H9 (cell line): Measurements from ENCODE around the gene AMY1A. TPM values are rescaled to one million over a fixed set of nuclear protein-coding genes. Genes with fewer than 3 reads are reported as not detected.
"Not testable (repeated sequence)": the region's sequence is repeated elsewhere in the genome, so short reads cannot be mapped to it uniquely, and the experiment has no call there.

Experiments
- DNase-seq: peaks from one replicate; pipeline ENCODE4 v3.0.0-alpha.2; 2017
- H2AFZ ChIP-seq: one replicate; pipeline ENCODE4 v1.6.1; 2013; ENCODE audit warnings: mild to moderate bottlenecking, low read length, control low read depth, moderate library complexity
- H2AK5ac ChIP-seq: 2 replicates; pipeline ENCODE4 v1.6.1; 2013; ENCODE audit warnings: low read length, control low read depth, mixed read lengths; ENCODE audit not compliant: insufficient read length
- H2BK120ac ChIP-seq: one replicate; pipeline ENCODE4 v1.6.1; 2013; ENCODE audit warnings: low read depth, mild to moderate bottlenecking, low read length, control low read depth, inconsistent platforms; ENCODE audit not compliant: poor library complexity, severe bottlenecking
- H2BK12ac ChIP-seq: 2 replicates; pipeline ENCODE4 v1.6.1; 2013; ENCODE audit warnings: low read length, control low read depth, mixed read lengths, low read depth; ENCODE audit not compliant: insufficient read length
- H2BK15ac ChIP-seq: 2 replicates; pipeline ENCODE4 v1.6.1; 2013; ENCODE audit warnings: low read depth, low read length, control low read depth
- H2BK20ac ChIP-seq: one replicate; pipeline ENCODE4 v1.6.1; 2013; ENCODE audit warnings: low read depth, mild to moderate bottlenecking, low read length, control low read depth, inconsistent platforms; ENCODE audit not compliant: poor library complexity, severe bottlenecking
- H2BK5ac ChIP-seq: 2 replicates; pipeline ENCODE4 v1.6.1; 2013; ENCODE audit warnings: low read length, control low read depth, mixed read lengths; ENCODE audit not compliant: insufficient read length
- H3K14ac ChIP-seq: 2 replicates; pipeline ENCODE4 v1.6.1; 2013; ENCODE audit warnings: low read length, control low read depth; ENCODE audit not compliant: insufficient read depth
- H3K18ac ChIP-seq: 2 replicates; pipeline ENCODE4 v1.6.1; 2013; ENCODE audit warnings: low read depth, mild to moderate bottlenecking, mixed read lengths, low read length, control low read depth; ENCODE audit not compliant: insufficient read length
- H3K23ac ChIP-seq: 2 replicates; pipeline ENCODE4 v1.6.1; 2013; ENCODE audit warnings: low read length, control low read depth, mixed read lengths, low read depth; ENCODE audit not compliant: insufficient read length
- H3K23me2 ChIP-seq: 2 replicates; pipeline ENCODE4 v1.6.1; 2013; ENCODE audit warnings: low read depth, mild to moderate bottlenecking, mixed read lengths, low read length, control low read depth; ENCODE audit not compliant: insufficient read length, poor library complexity, severe bottlenecking
- H3K27ac ChIP-seq: 2 replicates; pipeline ENCODE4 v1.5.1; 2013; ENCODE audit warnings: low read length, control low read depth, mixed read lengths, low read depth; ENCODE audit not compliant: insufficient read length
- H3K27me3 ChIP-seq: 2 replicates; pipeline ENCODE4 v1.6.1; 2013; ENCODE audit warnings: low read length, control low read depth, inconsistent platforms; ENCODE audit not compliant: insufficient read depth
- H3K4ac ChIP-seq: 2 replicates; pipeline ENCODE4 v1.6.1; 2013; ENCODE audit warnings: low read depth, mild to moderate bottlenecking, control low read depth, inconsistent platforms, low read length, moderate library complexity
- H3K4me1 ChIP-seq: 2 replicates; pipeline ENCODE4 v1.6.1; 2013; ENCODE audit warnings: low read length, control low read depth, inconsistent platforms; ENCODE audit not compliant: insufficient read depth
- H3K4me2 ChIP-seq: 2 replicates; pipeline ENCODE4 v1.6.1; 2013; ENCODE audit warnings: low read length, control low read depth, mixed read lengths; ENCODE audit not compliant: insufficient read length, insufficient read depth
- H3K56ac ChIP-seq: 2 replicates; pipeline ENCODE4 v1.6.1; 2013; ENCODE audit warnings: low read depth, mild to moderate bottlenecking, mixed read lengths, low read length, control low read depth; ENCODE audit not compliant: insufficient read length
- H3K79me1 ChIP-seq: 2 replicates; pipeline ENCODE4 v1.6.1; 2013; ENCODE audit warnings: low read depth, mild to moderate bottlenecking, moderate library complexity, low read length, control low read depth, inconsistent platforms; ENCODE audit not compliant: insufficient read depth, poor library complexity, severe bottlenecking
- H3K79me2 ChIP-seq: 2 replicates; pipeline ENCODE4 v1.6.1; 2013; ENCODE audit warnings: low read length, control low read depth, inconsistent platforms; ENCODE audit not compliant: insufficient read depth
- H3K9ac ChIP-seq: 2 replicates; pipeline ENCODE4 v1.6.1; 2013; ENCODE audit warnings: low read length, control low read depth, mixed read lengths; ENCODE audit not compliant: insufficient read length; ENCODE audit errors: extremely low read depth
- H3K9me3 ChIP-seq: one replicate; pipeline ENCODE4 v1.6.1; 2013; ENCODE audit warnings: low read depth, low read length, inconsistent platforms; ENCODE audit not compliant: control insufficient read depth
- H3T11ph ChIP-seq: one replicate; pipeline ENCODE4 v1.6.1; 2013; ENCODE audit warnings: mild to moderate bottlenecking, low read length, control low read depth, inconsistent platforms
- H4K20me1 ChIP-seq: one replicate; pipeline ENCODE4 v1.6.1; 2013; ENCODE audit not compliant: control insufficient read depth, insufficient read length, insufficient read depth
- H4K5ac ChIP-seq: 2 replicates; pipeline ENCODE4 v1.6.1; 2013; ENCODE audit warnings: low read depth, mild to moderate bottlenecking, mixed read lengths, low read length, control low read depth; ENCODE audit not compliant: insufficient read length
- H4K8ac ChIP-seq: replicated peaks from 2 replicates; pipeline ENCODE4 v1.6.1; 2013; ENCODE audit warnings: low read length, control low read depth, mixed read lengths, low read depth; ENCODE audit not compliant: insufficient read length
- H4K91ac ChIP-seq: 2 replicates; pipeline ENCODE4 v1.6.1; 2013; ENCODE audit warnings: low read depth, mild to moderate bottlenecking, moderate library complexity, mixed read lengths, low read length, control low read depth; ENCODE audit not compliant: insufficient read length
- H3K27ac Mint-ChIP-seq, 3 experiments: 2 replicates in 2 of 3; 3 replicates in 1 of 3; pipeline ENCODE4 v1.8.0; 2020 to 2021; ENCODE audit warnings: mixed read lengths in 3 of 3, mild to moderate bottlenecking in 1 of 3, moderate library complexity in 1 of 3
- H3K27me3 Mint-ChIP-seq: 2 replicates; pipeline ENCODE4 v1.8.0; 2021; ENCODE audit warnings: low read depth, mild to moderate bottlenecking, moderate library complexity, mixed read lengths
- H3K36me3 Mint-ChIP-seq, 3 experiments: 2 replicates in 2 of 3; 3 replicates in 1 of 3; pipeline ENCODE4 v1.8.0; 2020 to 2021; ENCODE audit warnings: low read depth in 3 of 3, mixed read lengths in 3 of 3; ENCODE audit not compliant: insufficient read depth in 1 of 3
- H3K4me1 Mint-ChIP-seq, 2 experiments: 2 replicates each; pipeline ENCODE4 v1.8.0; 2020; ENCODE audit warnings: mixed read lengths in 2 of 2
- H3K4me3 Mint-ChIP-seq, 2 experiments: 2 replicates in 1 of 2; 3 replicates in 1 of 2; pipeline ENCODE4 v1.8.0; 2020 to 2021; ENCODE audit warnings: mild to moderate bottlenecking in 2 of 2, mixed read lengths in 2 of 2, moderate library complexity in 1 of 2
- H3K9me3 Mint-ChIP-seq, 2 experiments: 2 replicates in 1 of 2; 3 replicates in 1 of 2; pipeline ENCODE4 v1.8.0; 2020; ENCODE audit warnings: mild to moderate bottlenecking in 2 of 2, mixed read lengths in 2 of 2, moderate library complexity in 1 of 2
- WGBS: extraction: QIAGEN DNeasy Blood & Tissue Kit; methylation state at CpG from one replicate; pipeline ENCODE4 v1.1.7; 2013; ENCODE audit warnings: missing lambda C conversion rate, low lambda C conversion rate, mixed read lengths; ENCODE audit not compliant: insufficient read length; ENCODE audit errors: extremely low coverage; 5-methylcytosine and 5-hydroxymethylcytosine counted together
- total RNA-seq: library from RNA; stranded (reverse); gene quantifications from 2 replicates; pipeline ENCODE4 v1.2.1, GENCODE V29; 2021

AMY1A gene
- total RNA-seq, 1 experiment from 2014 or later, result not detected

DNA sequence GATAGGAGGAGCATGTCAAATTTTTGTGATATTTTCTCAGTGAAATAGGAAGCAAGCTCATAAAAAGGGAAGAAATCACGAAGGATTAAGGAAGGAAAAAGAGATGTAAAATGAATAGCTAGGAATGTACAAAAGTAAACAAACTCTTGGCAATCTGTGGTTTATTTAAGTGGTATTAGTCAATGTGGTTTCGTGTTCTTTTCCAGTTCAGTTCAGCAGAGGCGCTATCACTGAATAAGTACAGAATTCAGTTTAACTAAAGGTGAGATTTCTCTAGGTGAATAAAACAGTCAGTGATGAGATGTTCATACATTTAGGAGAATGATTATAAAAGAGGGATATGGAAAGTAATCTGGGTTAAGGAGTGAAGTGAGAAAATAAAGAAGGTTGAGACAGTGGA, 11.7 kb upstream of the AMY1A start:
- not testable (repeated sequence) for H3K14ac ChIP-seq

GRCh38 chr1:103650305-103650704, 5.3 kb upstream of the AMY1A start:
- H3K4me3 Mint-ChIP-seq, H3K4me2 ChIP-seq, H3K18ac ChIP-seq, H3K9me3 ChIP-seq, H4K91ac ChIP-seq, H3K27ac Mint-ChIP-seq, H2BK12ac ChIP-seq, H2AK5ac ChIP-seq, DNase-seq, H3K27me3 Mint-ChIP-seq, H3K27me3 ChIP-seq, H3K14ac ChIP-seq, H3K23ac ChIP-seq, H3K36me3 Mint-ChIP-seq, H3K27ac ChIP-seq, H3K56ac ChIP-seq, H3K79me2 ChIP-seq, H3K4ac ChIP-seq, H4K20me1 ChIP-seq, H2BK15ac ChIP-seq, H2BK20ac ChIP-seq, H4K5ac ChIP-seq, H3K9me3 Mint-ChIP-seq, H3T11ph ChIP-seq, H3K4me1 Mint-ChIP-seq, H2BK120ac ChIP-seq, H2BK5ac ChIP-seq, H3K4me1 ChIP-seq, H3K23me2 ChIP-seq, H2AFZ ChIP-seq, H3K79me1 ChIP-seq, H4K8ac ChIP-seq, H3K9ac ChIP-seq: not testable (repeated sequence)
- no CpG with 5 or more reads among the region's 3 CpGs for WGBS

More for the DNA sequence above, 11.7 kb upstream of the AMY1A start:
- not testable (repeated sequence) for H3K36me3 Mint-ChIP-seq, H3K23ac ChIP-seq, H2BK12ac ChIP-seq, H3K79me2 ChIP-seq, H3K9me3 ChIP-seq, H3K79me1 ChIP-seq, H2BK120ac ChIP-seq, H2AFZ ChIP-seq, H2AK5ac ChIP-seq, H4K20me1 ChIP-seq, DNase-seq, H3K18ac ChIP-seq, H4K8ac ChIP-seq, H3K4me1 ChIP-seq, H2BK15ac ChIP-seq, H3K4ac ChIP-seq, H2BK20ac ChIP-seq, H3K23me2 ChIP-seq, H4K91ac ChIP-seq, H3K27ac Mint-ChIP-seq, H3K9me3 Mint-ChIP-seq, H3K9ac ChIP-seq, H3K27me3 Mint-ChIP-seq, H3K4me2 ChIP-seq, H2BK5ac ChIP-seq, H3K4me3 Mint-ChIP-seq, H3K4me1 Mint-ChIP-seq, H3K56ac ChIP-seq, H4K5ac ChIP-seq, H3T11ph ChIP-seq, H3K27ac ChIP-seq, H3K27me3 ChIP-seq
- WGBS, result no CpG with 5 or more reads among the region's 3 CpGs
